ENCODE data around the gene RGS7BP. TPM values are rescaled to one million over a fixed set of nuclear protein-coding genes. Genes with fewer than 3 reads are reported as not detected.
A peak's percentile ranks its signal among the peaks of the same experiment; 100 is the strongest.

Gene RGS7BP
- total RNA-seq, 4 donors from 2014 or later = 2.3 to 19.4 (median 7.2) TPM

GRCh38 chr5:64603676-64604075, 97.9 kb downstream of the RGS7BP start:
- Histone ChIP-seq H3K36me3 (no peaks in the 10 kb centered on the region), H3K4me1 (no peaks in the 10 kb centered on the region), H3K9me3 (no peaks in the 10 kb centered on the region), H3K27ac (no peak overlapping the region), H3K4me3 (no peak overlapping the region), H3K27me3 (no peaks in the 10 kb centered on the region)
- intact Hi-C loops (cut with DNase I; ENCODE audit: low total_unique reads) = no loop called here
- DNase-seq = no peak
- TF ChIP-seq, protein P1, sequence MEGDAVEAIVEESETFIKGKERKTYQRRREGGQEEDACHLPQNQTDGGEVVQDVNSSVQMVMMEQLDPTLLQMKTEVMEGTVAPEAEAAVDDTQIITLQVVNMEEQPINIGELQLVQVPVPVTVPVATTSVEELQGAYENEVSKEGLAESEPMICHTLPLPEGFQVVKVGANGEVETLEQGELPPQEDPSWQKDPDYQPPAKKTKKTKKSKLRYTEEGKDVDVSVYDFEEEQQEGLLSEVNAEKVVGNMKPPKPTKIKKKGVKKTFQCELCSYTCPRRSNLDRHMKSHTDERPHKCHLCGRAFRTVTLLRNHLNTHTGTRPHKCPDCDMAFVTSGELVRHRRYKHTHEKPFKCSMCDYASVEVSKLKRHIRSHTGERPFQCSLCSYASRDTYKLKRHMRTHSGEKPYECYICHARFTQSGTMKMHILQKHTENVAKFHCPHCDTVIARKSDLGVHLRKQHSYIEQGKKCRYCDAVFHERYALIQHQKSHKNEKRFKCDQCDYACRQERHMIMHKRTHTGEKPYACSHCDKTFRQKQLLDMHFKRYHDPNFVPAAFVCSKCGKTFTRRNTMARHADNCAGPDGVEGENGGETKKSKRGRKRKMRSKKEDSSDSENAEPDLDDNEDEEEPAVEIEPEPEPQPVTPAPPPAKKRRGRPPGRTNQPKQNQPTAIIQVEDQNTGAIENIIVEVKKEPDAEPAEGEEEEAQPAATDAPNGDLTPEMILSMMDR (IDR thresholded peaks at IDR 0.05) = no peak
- TF ChIP-seq POLR2A (IDR thresholded peaks at IDR 0.05) = no peak

DNA sequence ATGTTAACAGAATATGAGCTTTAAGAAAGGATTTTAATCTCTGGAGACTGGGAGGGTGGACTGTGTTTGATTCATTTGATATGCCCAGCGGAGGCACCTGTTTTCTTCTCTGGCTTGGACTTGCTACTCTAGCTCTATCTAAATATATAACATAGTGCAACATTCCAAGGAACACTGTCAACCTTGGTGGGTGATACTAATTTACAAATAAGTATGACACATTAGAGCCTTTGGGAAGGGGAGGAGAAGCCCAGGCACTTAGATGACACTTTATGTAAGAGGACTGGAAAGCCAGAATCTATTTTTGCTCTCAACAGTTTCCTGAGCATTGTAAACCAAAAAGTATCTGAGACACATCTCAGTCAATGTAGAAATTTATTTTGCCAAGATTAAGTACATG, 101.1 kb downstream of the RGS7BP start:
- no peak overlapping the region for H3K4me3 ChIP-seq
- TF ChIP-seq, protein P1 (IDR thresholded peaks at IDR 0.05) = no peak
- no peak for TF ChIP-seq POLR2A (IDR thresholded peaks at IDR 0.05)
- intact Hi-C loops (cut with DNase I; ENCODE audit: low total_unique reads) = no loop called here
- H3K9me3 ChIP-seq = no peaks in the 10 kb centered on the region
- no peaks in the 10 kb centered on the region for H3K36me3 ChIP-seq
- H3K27me3 ChIP-seq = no peaks in the 10 kb centered on the region
- no peaks in the 10 kb centered on the region for H3K4me1 ChIP-seq
- DNase-seq = no peak
- no peak overlapping the region for H3K27ac ChIP-seq

- H3K9me3 ChIP-seq = no peaks in the 10 kb centered on the region
- no peak overlapping the region for H3K4me3 ChIP-seq
- TF ChIP-seq, protein P1 (IDR thresholded peaks at IDR 0.05) = peak; percentile 52 to 68 (median 60)
- no peak for TF ChIP-seq POLR2A (IDR thresholded peaks at IDR 0.05)
- intact Hi-C loops (cut with DNase I; ENCODE audit: low total_unique reads) = no loop called here
- H3K4me1 ChIP-seq = no peaks in the 10 kb centered on the region
- DNase-seq = peak in 1 of 2 donors; percentile 32
- no peak overlapping the region for H3K27ac ChIP-seq
- no peaks in the 10 kb centered on the region for H3K27me3 ChIP-seq
- H3K36me3 ChIP-seq = no peaks in the 10 kb centered on the region
These were observed 106.6 kb downstream of the RGS7BP start for GRCh38 chr5:64612344-64612961.

- intact Hi-C loops (cut with DNase I; ENCODE audit: low total_unique reads) = no loop called here
- no peak for DNase-seq
- no peaks in the 10 kb centered on the region for H3K27me3 ChIP-seq
- no peak for TF ChIP-seq POLR2A (IDR thresholded peaks at IDR 0.05)
- TF ChIP-seq, protein P1 (IDR thresholded peaks at IDR 0.05) = no peak
- no peaks in the 10 kb centered on the region for H3K4me1 ChIP-seq
- H3K4me3 ChIP-seq = no peak overlapping the region
- H3K27ac ChIP-seq = no peak overlapping the region
- no peaks in the 10 kb centered on the region for H3K9me3 ChIP-seq
- H3K36me3 ChIP-seq = no peaks in the 10 kb centered on the region
These were observed 110.1 kb downstream of the RGS7BP start for GRCh38 chr5:64615895-64616294.

- no peaks in the 10 kb centered on the region for H3K9me3 ChIP-seq
- intact Hi-C loops (cut with DNase I; ENCODE audit: low total_unique reads) = no loop called here
- TF ChIP-seq, protein P1 (IDR thresholded peaks at IDR 0.05) = no peak
- TF ChIP-seq POLR2A (IDR thresholded peaks at IDR 0.05) = no peak
These were observed 113.8 kb downstream of the RGS7BP start for GRCh38 chr5:64619609-64620008.

More at GRCh38 chr5:64619609-64620008, 113.8 kb downstream of the RGS7BP start:
- H3K27me3 ChIP-seq = no peaks in the 10 kb centered on the region
- no peak for DNase-seq
- H3K4me1 ChIP-seq = no peaks in the 10 kb centered on the region
- H3K36me3 ChIP-seq = no peaks in the 10 kb centered on the region
- H3K27ac ChIP-seq = no peak overlapping the region
- no peak overlapping the region for H3K4me3 ChIP-seq
